ENCODE data around the gene PITPNC1.
"Not testable (repeated sequence)": the region's sequence is repeated elsewhere in the genome, so short reads cannot be mapped to it uniquely, and the experiment has no call there.

The PITPNC1 gene

GRCh38 chr17:67491009-67491680 lies 114.1 kb downstream of the PITPNC1 start:
- DNase-seq: no peak

- DNase-seq: no peak
Measured at GRCh38 chr17:67491681-67492024, 114.6 kb downstream of the PITPNC1 start.

GRCh38 chr17:67492251-67492740 lies 115.2 kb downstream of the PITPNC1 start:
- DNase-seq: no peak

GRCh38 chr17:67492824-67493517 lies 115.9 kb downstream of the PITPNC1 start:
- no peak for DNase-seq

- DNase-seq: no peak
Measured at GRCh38 chr17:67493812-67494211, 116.7 kb downstream of the PITPNC1 start.

GRCh38 chr17:67495534-67495933 lies 118.5 kb downstream of the PITPNC1 start:
- DNase-seq: not testable (repeated sequence)

- DNase-seq: no peak
Measured at GRCh38 chr17:67496286-67496685, 119.2 kb downstream of the PITPNC1 start.

- DNase-seq: no peak
Measured at GRCh38 chr17:67499685-67500084, 122.6 kb downstream of the PITPNC1 start.

GRCh38 chr17:67500261-67500660 lies 123.2 kb downstream of the PITPNC1 start:
- DNase-seq: no peak

GRCh38 chr17:67500677-67501300 lies 123.7 kb downstream of the PITPNC1 start:
- no peak for DNase-seq

- no peak for DNase-seq
Measured at GRCh38 chr17:67502151-67502550, 125.1 kb downstream of the PITPNC1 start.

GRCh38 chr17:67503184-67503583 lies 126.1 kb downstream of the PITPNC1 start:
- DNase-seq: no peak

GRCh38 chr17:67503739-67504138 lies 126.7 kb downstream of the PITPNC1 start:
- no peak for DNase-seq

- no peak for DNase-seq
Measured at GRCh38 chr17:67504182-67504581, 127.1 kb downstream of the PITPNC1 start.

- DNase-seq: no peak
Measured at GRCh38 chr17:67506966-67507365, 129.9 kb downstream of the PITPNC1 start.

- DNase-seq: no peak
Measured at GRCh38 chr17:67509390-67510287, 132.6 kb downstream of the PITPNC1 start.

GRCh38 chr17:67511012-67511411 lies 133.9 kb downstream of the PITPNC1 start:
- no peak for DNase-seq

- no peak for DNase-seq
Measured at GRCh38 chr17:67511804-67512203, 134.7 kb downstream of the PITPNC1 start.

- no peak for DNase-seq
Measured at GRCh38 chr17:67514998-67515397, 137.9 kb downstream of the PITPNC1 start.

- DNase-seq: no peak
Measured at GRCh38 chr17:67515490-67516083, 138.5 kb downstream of the PITPNC1 start.

- not testable (repeated sequence) for DNase-seq
Measured at GRCh38 chr17:67516571-67516970, 139.5 kb downstream of the PITPNC1 start.

- DNase-seq: no peak
Measured at GRCh38 chr17:67517325-67517724, 140.2 kb downstream of the PITPNC1 start.

- DNase-seq: no peak
Measured at GRCh38 chr17:67518876-67519275, 141.8 kb downstream of the PITPNC1 start.

All from RPMI8226 (cell line).